Esophagus squamous epithelium (tissue), 5 donors: Measurements from ENCODE around the gene MLLT3. TPM values are rescaled to one million over a fixed set of nuclear protein-coding genes. Genes with fewer than 3 reads are reported as not detected.

ENCODE experiments used
- DNase-seq: peaks from one replicate; lab custom pipeline; 2025; lab: John Stamatoyannopoulos, UW
- H3K27ac ChIP-seq, 4 donors: fragments of 200-600 bp; sonication (generic); one replicate each; pipeline ENCODE4 v1.5.1; 2016 to 2019; ENCODE audit warnings: mild to moderate bottlenecking in 1 of 4
- H3K27me3 ChIP-seq, 4 donors: fragments of 200-600 bp; sonication (generic); 1 replicate in 3 of 4; 2 replicates in 1 of 4; pipeline versions ENCODE4 v1.5.1 to v1.6.0; 2017 to 2021; ENCODE audit warnings: antibody characterized with exemption in 1 of 4
- H3K36me3 ChIP-seq, 3 donors: fragments of 200-600 bp; sonication (generic); one replicate each; pipeline ENCODE4 v1.5.1; 2016 to 2019
- H3K4me1 ChIP-seq, 3 donors: fragments of 200-600 bp; sonication (generic); one replicate each; pipeline ENCODE4 v1.5.1; 2017 to 2019
- H3K4me3 ChIP-seq, 4 donors: fragments of 200-600 bp; sonication (generic); 1 replicate in 3 of 4; 2 replicates in 1 of 4; pipeline ENCODE4 v1.5.1; 2016 to 2019; ENCODE audit warnings: mild to moderate bottlenecking in 2 of 4, moderate library complexity in 1 of 4
- H3K9me3 ChIP-seq, 3 donors: fragments of 200-600 bp; sonication (generic); one replicate each; pipeline ENCODE4 v1.5.1; 2016 to 2019
- POLR2A ChIP-seq, 4 donors: fragments of 450-650 bp; IDR thresholded peaks; one replicate each; pipeline ENCODE4 v1.6.1; 2017; ENCODE audit warnings: antibody characterized with exemption in 4 of 4, mild to moderate bottlenecking in 4 of 4, moderate library complexity in 3 of 4
- whole genome bisulfite sequencing, 2 donors: methylation state at CpG; one replicate each; pipeline ENCODE4 v1.1.5; 2018; 5-methylcytosine and 5-hydroxymethylcytosine counted together
- intact Hi-C: fragments of 100-400 bp; cut with DNase I; formaldehyde crosslinking; loops from one replicate; pipeline ENCODE4 v1.15.0; 2022
- total RNA-seq, 4 donors: library from RNA; depleted of rRNA; stranded (reverse); fragments of >200 nt; gene quantifications; one replicate each; pipeline ENCODE4 v1.1.0, GENCODE V29; 2016
- TF ChIP-seq, protein P1 (sequence below), 6 experiments: fragments of 450-650 bp in 4 of 6; fragments of 200-600 bp in 2 of 6; sonication (generic) in 2 of 6; IDR thresholded peaks; one replicate each; pipeline ENCODE4 v1.5.1; 2016 to 2019; ENCODE audit warnings: antibody characterized with exemption in 6 of 6, mild to moderate bottlenecking in 4 of 6, moderate library complexity in 4 of 6
- donor health status: DM: yes; HTN: yes; CAD: no.

Gene MLLT3
- total RNA-seq, 4 donors from 2014 or later, result 8.2 to 21.5 (median 8.6) TPM

DNA sequence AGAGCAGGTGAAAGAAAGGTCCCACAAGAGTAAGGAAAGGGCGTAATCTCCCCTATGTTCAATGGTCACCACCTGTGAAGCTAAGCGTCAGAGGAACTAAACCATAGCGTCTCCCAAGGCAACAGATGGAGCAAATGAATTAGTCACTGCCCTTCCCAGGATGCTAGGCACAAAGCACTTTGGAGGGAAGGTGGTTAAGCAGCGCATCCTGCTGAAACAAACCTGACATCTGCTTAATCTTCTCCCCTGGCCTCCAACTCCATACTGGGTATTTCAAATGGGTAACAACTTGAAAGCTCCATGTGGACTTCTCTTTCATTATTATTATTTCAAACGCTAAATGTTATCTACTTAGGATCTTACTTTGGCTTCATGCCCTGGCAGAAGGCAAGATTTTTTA is 227.3 kb downstream of the MLLT3 start:
- TF ChIP-seq, protein P1, sequence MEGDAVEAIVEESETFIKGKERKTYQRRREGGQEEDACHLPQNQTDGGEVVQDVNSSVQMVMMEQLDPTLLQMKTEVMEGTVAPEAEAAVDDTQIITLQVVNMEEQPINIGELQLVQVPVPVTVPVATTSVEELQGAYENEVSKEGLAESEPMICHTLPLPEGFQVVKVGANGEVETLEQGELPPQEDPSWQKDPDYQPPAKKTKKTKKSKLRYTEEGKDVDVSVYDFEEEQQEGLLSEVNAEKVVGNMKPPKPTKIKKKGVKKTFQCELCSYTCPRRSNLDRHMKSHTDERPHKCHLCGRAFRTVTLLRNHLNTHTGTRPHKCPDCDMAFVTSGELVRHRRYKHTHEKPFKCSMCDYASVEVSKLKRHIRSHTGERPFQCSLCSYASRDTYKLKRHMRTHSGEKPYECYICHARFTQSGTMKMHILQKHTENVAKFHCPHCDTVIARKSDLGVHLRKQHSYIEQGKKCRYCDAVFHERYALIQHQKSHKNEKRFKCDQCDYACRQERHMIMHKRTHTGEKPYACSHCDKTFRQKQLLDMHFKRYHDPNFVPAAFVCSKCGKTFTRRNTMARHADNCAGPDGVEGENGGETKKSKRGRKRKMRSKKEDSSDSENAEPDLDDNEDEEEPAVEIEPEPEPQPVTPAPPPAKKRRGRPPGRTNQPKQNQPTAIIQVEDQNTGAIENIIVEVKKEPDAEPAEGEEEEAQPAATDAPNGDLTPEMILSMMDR (IDR thresholded peaks at IDR 0.05), result no peak
- no peak for TF ChIP-seq POLR2A (IDR thresholded peaks at IDR 0.05)
- 67 to 74% methylated on average over 4 to 5 of the region's 5 CpGs for WGBS, 2 donors
- no peak for DNase-seq
- H3K4me1 ChIP-seq, result peaks cover 0 to 5% (median 0%) of the 10 kb centered on the region in 3 donors
- H3K36me3 ChIP-seq, result no peaks in the 10 kb centered on the region
- no peak overlapping the region for H3K27ac ChIP-seq
- intact Hi-C loops, result no loop called here
- no peaks in the 10 kb centered on the region for H3K9me3 ChIP-seq
- no peak overlapping the region for H3K4me3 ChIP-seq
- no peaks in the 10 kb centered on the region for H3K27me3 ChIP-seq

DNA sequence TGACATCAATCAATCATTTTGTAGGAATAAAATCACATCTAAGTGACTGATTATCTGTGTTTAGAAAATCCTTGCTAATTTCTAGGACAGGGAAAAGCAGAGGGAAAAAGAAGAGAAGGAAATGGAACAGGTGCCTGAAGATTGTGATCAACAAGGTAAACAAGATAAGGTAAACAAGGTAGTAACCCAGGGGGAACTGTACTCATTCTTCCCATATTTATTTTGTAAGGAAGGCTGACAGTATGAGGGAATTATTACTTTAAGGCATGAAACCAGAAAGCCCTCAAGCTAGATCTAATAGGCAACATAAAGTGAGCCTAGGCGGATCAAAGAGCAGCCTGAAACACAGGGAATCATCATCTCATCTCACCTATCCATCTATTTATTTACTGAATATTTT is 231.1 kb downstream of the MLLT3 start:
- WGBS, 2 donors, result 80 to 96% methylated on average over 1 of the region's 1 CpG
- TF ChIP-seq POLR2A (IDR thresholded peaks at IDR 0.05), result no peak
- TF ChIP-seq, protein P1 (IDR thresholded peaks at IDR 0.05), result no peak
- no peak for DNase-seq
- Histone ChIP-seq H3K9me3 (no peaks in the 10 kb centered on the region), H3K36me3 (no peaks in the 10 kb centered on the region), H3K27me3 (no peaks in the 10 kb centered on the region), H3K4me3 (no peak overlapping the region), H3K27ac (no peak overlapping the region), H3K4me1 (peaks cover 0 to 5% (median 0%) of the 10 kb centered on the region in 3 donors)
- intact Hi-C loops, result no loop called here

DNA sequence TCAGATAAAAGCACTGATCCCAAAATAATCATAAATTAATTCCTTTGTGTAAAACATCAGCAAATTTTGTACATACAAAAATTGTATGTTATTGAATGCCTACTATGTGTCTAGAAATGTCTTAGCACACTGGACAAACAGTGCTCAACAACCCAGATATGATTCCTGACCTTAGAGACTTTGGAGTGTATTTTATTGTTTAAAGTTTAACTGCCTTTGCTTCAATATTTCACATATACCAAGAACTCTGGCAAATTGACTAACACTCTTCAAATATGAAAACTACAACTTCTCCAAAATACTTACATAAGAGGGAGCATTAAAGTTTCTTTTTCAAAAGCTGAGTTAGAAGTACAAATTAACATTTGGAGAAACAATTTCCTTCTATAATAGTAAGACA is 231.9 kb downstream of the MLLT3 start:
- Histone ChIP-seq H3K9me3 (no peaks in the 10 kb centered on the region), H3K27ac (no peak overlapping the region), H3K4me1 (peaks cover 0 to 1% (median 0%) of the 10 kb centered on the region in 3 donors), H3K36me3 (no peaks in the 10 kb centered on the region), H3K4me3 (no peak overlapping the region), H3K27me3 (no peaks in the 10 kb centered on the region)
- TF ChIP-seq, protein P1 (IDR thresholded peaks at IDR 0.05), result no peak
- no peak for TF ChIP-seq POLR2A (IDR thresholded peaks at IDR 0.05)
- DNase-seq, result no peak
- intact Hi-C loops, result no loop called here

DNA sequence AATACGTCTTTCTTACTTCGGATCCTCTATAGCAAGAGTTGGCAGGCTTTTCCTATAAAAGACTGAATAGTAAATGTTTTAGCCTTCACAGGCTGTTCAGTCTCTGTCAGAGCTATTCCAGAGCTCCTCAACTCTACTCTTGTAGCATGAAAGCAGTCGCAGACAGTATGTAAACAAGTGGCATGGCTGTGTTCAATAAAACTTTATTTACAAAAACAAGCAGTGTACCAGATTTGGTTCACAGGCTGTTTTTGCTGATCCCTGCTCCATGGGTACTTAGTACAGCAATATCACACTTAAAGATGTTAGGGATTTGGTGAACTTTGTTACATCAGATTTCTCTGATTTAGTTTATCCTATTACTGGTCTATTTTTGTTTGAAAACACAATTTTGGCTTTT is 235.2 kb downstream of the MLLT3 start:
- Histone ChIP-seq H3K4me3 (no peak overlapping the region), H3K4me1 (no peaks in the 10 kb centered on the region), H3K27ac (no peak overlapping the region), H3K27me3 (no peaks in the 10 kb centered on the region), H3K9me3 (no peaks in the 10 kb centered on the region), H3K36me3 (no peaks in the 10 kb centered on the region)
- intact Hi-C loops, result no loop called here
- WGBS, 2 donors, result 89 to 93% methylated on average over 3 of the region's 3 CpGs
- no peak for DNase-seq
- no peak for TF ChIP-seq POLR2A (IDR thresholded peaks at IDR 0.05)
- TF ChIP-seq, protein P1 (IDR thresholded peaks at IDR 0.05), result no peak

DNA sequence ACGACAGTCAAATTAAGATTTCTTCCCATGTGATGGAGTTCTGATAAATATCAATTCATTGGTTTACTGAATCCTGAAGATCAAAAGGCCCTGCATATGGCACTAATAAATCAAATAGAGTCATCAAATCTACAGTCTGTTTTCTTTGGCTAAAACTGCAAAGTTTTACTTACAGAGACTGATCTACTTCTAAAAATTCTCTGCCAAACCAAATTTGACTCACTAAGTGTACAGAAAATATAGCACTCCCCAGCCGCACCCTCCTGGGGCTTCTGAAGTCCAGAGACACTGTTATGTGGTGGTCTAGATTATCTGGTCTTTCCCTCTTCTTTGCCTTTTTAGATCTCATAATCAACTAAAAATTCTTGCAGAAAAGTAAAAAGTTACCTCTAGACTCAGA is 237.7 kb downstream of the MLLT3 start:
- TF ChIP-seq, protein P1 (IDR thresholded peaks at IDR 0.05), result no peak
- no peak for TF ChIP-seq POLR2A (IDR thresholded peaks at IDR 0.05)
- H3K4me3 ChIP-seq, result no peak overlapping the region
- intact Hi-C loops, result no loop called here
- H3K27ac ChIP-seq, result no peak overlapping the region
- no peak for DNase-seq
- H3K36me3 ChIP-seq, result no peaks in the 10 kb centered on the region
- no peaks in the 10 kb centered on the region for H3K9me3 ChIP-seq
- H3K27me3 ChIP-seq, result no peaks in the 10 kb centered on the region
- no peaks in the 10 kb centered on the region for H3K4me1 ChIP-seq
- 82 to 83% methylated on average over 2 of the region's 2 CpGs for WGBS, 2 donors
